Cardiac atrium fibroblast (primary cell): Measurements from ENCODE around the gene SYNGAP1. TPM values are rescaled to one million over a fixed set of nuclear protein-coding genes. Genes with fewer than 3 reads are reported as not detected.

ENCODE experiments used
- total RNA-seq: library from RNA; depleted of rRNA; stranded (reverse); fragments of >200 nt; gene quantifications from 2 replicates; pipeline ENCODE4 v1.2.3, GENCODE V29; 2015

SYNGAP1 gene
- 2.9 and 3.7 TPM in 2 replicates for total RNA-seq

DNA sequence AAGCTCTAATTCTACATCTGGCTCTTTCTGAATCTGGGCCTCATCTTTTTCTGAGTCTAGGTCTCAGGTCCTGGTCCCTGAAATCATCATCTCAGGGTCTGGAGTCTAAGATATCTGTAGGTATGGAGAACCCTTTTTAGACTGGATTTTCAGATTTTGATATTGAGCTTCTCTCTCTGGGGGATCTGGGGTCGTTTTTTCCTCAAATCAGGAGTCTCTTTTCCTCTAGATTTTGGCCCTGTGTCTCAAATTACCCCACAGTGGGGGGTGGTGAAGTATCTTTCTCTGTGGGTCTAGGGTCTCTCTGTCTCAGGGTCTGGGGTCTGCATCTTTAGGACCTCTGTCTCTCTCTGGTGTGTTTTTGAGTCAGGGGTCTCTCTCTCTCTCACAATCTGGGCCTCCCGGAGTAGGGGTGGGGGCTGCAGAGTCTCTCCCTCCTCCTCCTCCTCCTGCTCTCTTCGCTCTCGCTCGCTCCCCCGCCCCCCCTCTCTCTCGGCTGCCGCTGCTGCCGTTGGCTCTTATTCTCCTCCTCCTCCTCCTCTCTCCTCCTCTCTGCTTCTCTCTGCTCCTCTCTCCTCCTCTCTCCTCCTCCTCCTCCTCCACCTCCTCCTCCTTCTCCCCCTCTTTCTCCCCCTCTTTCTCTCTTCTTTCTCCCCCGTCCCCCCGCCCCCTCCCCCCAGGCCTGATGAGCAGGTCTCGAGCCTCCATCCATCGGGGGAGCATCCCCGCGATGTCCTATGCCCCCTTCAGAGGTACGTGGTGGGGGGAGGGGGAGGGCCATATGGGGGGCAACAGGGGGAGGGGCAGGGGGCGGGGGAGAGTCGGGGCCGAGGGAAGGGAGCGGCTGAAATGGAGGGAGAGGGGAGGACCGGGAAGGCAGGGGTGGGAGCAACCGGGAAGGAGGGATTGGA is at the start of gene SYNGAP1:
TSS of gene SYNGAP1 (plus strand) at position 486 of the 911 bp plus-strand sequence. CDS start at position 686, 200 bp downstream.

GRCh38 chr6:33391278-33391921 is 28.5 kb upstream of the SYNGAP1 start, which contains the start of gene KIFC1:
Gene KIFC1 (plus strand): TSS chr6:33391823. CDS start chr6:33391986, 163 bp downstream.

GRCh38 chr6:33410711-33411631 is 8.9 kb upstream of the SYNGAP1 start, which contains the start of gene PHF1:
Gene PHF1 (plus strand): TSS chr6:33411014. CDS start chr6:33412264, 1,250 bp downstream.

DNA sequence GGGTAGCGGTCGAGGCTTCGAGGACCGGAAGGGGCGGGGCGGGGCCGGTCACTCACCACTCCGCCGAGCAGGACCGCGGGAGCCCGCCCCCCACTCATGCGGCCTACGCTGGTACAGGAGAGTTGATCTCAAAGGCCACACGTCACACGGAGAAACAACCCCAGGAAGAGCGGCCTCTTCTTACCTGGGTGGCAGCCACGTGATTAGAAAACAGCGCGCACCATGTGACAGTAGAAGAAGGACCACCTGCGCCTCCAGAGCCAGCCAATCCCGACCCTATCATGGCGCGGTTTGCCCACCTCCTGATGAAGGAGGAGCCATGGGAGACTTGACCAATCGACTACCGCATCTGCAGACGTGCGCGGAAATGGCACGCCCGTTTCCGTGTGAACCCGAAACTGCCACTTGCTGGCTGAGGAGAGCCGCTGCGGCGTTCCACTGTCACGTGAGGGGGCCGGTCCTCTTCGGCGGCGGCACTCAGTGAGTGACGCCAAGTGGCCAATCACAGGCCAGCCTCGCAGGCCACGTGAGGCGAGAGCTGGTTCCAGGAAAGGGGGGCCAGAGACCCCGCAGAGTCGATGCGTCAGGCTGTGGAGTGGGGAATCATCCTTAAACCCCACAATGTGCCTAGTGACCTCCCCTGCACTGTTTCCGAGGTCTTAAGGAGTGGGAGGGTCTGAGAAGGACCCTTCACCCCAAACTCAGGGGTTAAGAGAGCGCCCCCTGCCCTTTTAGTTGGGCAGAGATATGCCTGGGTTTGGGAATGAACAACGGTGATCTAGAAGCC is 1.8 kb upstream of the SYNGAP1 start, which contains the start of gene CUTA:
TSS of gene CUTA (minus strand) at position 205 of the 787 bp plus-strand sequence. CDS start at position 98, 107 bp downstream.

DNA sequence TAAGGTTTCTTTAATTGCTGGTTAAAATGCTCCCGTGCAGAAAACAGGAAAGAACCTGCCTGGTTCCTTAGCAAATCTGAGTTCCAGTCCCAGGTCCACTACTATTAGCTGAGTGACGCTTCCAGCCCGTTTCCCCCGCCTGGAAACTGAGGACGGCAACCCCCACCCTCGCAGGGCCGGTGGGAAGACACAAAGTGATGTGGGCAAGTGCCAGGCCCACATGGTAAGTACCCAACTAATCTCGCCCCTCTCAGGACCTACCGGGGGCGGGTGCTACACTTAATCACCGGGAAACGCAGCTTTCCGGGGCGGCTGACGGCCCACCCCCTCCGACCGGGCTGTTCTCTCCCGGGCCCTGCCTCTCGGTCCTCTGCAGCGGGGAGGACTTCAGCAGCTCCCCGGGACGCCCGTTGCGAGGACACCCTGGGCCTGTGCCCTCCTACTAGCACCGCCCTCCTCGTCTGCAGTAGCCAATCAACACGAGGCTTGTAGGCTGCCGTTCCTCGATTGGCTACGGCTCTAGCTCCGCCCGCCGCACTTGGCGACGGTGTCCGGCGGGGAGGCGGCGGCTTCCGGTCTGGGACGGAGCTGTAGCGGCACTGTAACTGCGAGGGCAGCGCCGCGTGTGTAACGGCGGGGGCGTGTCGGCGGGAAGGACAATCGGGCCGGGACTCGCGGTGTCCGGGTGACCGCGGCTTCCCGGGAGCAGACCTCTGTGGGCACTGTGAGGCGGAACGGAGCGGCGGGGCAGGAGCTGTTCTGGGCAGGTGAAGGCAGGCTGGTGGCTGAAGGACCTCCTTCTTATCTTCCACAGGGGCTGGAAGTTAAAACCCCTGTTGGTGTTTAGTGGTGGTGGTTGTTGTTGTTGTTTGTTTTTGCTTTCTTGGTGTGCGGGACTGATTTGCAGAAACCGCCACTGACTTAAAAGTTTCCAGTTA is 34.4 kb downstream of the SYNGAP1 start, which contains the start of gene ZBTB9:
TSS of gene ZBTB9 (plus strand) at position 568 of the 938 bp plus-strand sequence. CDS start 525 bp downstream, outside the sequence.

Other genes with a start within 250 kb of the SYNGAP1 start
- gene COL11A2, start 227.6 kb upstream of the SYNGAP1 start, total RNA-seq = 0.16 and 0.18 TPM in 2 replicates
- gene RXRB, start 219.4 kb upstream of the SYNGAP1 start, total RNA-seq = 15.1 and 23.3 TPM in 2 replicates
- 166 and 183 TPM in 2 replicates for gene SLC39A7, start 219.2 kb upstream of the SYNGAP1 start, total RNA-seq
- gene HSD17B8, start 215.4 kb upstream of the SYNGAP1 start, total RNA-seq = 3.1 and 9.0 TPM in 2 replicates
- gene RING1, start 211.6 kb upstream of the SYNGAP1 start, total RNA-seq = 9.9 and 12.6 TPM in 2 replicates
- gene VPS52, start 148.2 kb upstream of the SYNGAP1 start, total RNA-seq = 28.2 and 40.2 TPM in 2 replicates
- gene RPS18, start 148.0 kb upstream of the SYNGAP1 start, total RNA-seq = 4,152 and 5,581 TPM in 2 replicates
- gene B3GALT4, start 142.9 kb upstream of the SYNGAP1 start, total RNA-seq = 2.3 and 3.6 TPM in 2 replicates
- gene WDR46, start 130.8 kb upstream of the SYNGAP1 start, total RNA-seq = 44.2 and 59.8 TPM in 2 replicates
- 48.1 and 49.3 TPM in 2 replicates for gene PFDN6, start 130.5 kb upstream of the SYNGAP1 start, total RNA-seq
- 31.4 and 36.6 TPM in 2 replicates for gene RGL2, start 121.1 kb upstream of the SYNGAP1 start, total RNA-seq
- 63.7 and 110 TPM in 2 replicates for gene TAPBP, start 106.0 kb upstream of the SYNGAP1 start, total RNA-seq
- gene ZBTB22, start 102.3 kb upstream of the SYNGAP1 start, total RNA-seq = 15.9 and 19.0 TPM in 2 replicates
- 41.7 and 42.3 TPM in 2 replicates for gene DAXX, start 97.1 kb upstream of the SYNGAP1 start, total RNA-seq
- 6.0 and 6.8 TPM in 2 replicates for gene KIFC1, start 28.2 kb upstream of the SYNGAP1 start, total RNA-seq
- 23.5 and 23.8 TPM in 2 replicates for gene PHF1, start 9.1 kb upstream of the SYNGAP1 start, total RNA-seq
- gene CUTA, start 2.0 kb upstream of the SYNGAP1 start, total RNA-seq = 134 and 151 TPM in 2 replicates
- gene ZBTB9, start 34.5 kb downstream of the SYNGAP1 start, total RNA-seq = 3.1 and 3.2 TPM in 2 replicates
- 7.8 and 10.5 TPM in 2 replicates for gene BAK1, start 160.2 kb downstream of the SYNGAP1 start, total RNA-seq
- gene ITPR3, start 201.3 kb downstream of the SYNGAP1 start, total RNA-seq = 21.5 TPM in 2 replicates